Measurements from ENCODE around the gene MYBPC2.
"Not testable (repeated sequence)": the region's sequence is repeated elsewhere in the genome, so short reads cannot be mapped to it uniquely, and the experiment has no call there.

The MYBPC2 gene

GRCh38 chr19:50459067-50459456, 26.4 kb downstream of the MYBPC2 start:
- H3K4me1 ChIP-seq (ENCODE audit: control insufficient read depth, insufficient read depth, low read length), result no peaks in the 10 kb centered on the region
- no peak overlapping the region for H3K9ac ChIP-seq (ENCODE audit: low read length)
- H3K36me3 ChIP-seq (ENCODE audit: control insufficient read depth, insufficient read depth, low read length), result no peaks in the 10 kb centered on the region
- H3K4me3 ChIP-seq (ENCODE audit: low read length), result no peak overlapping the region
- H3K27me3 ChIP-seq (ENCODE audit: control insufficient read depth, insufficient read depth, low read length), result peaks cover 15% of the 10 kb centered on the region
- H3K27ac ChIP-seq (ENCODE audit: low read depth, low read length), result no peak overlapping the region

- H3K27ac ChIP-seq (ENCODE audit: low read depth, low read length), result no peak overlapping the region
- H3K36me3 ChIP-seq (ENCODE audit: control insufficient read depth, insufficient read depth, low read length), result no peaks in the 10 kb centered on the region
These were observed 26.9 kb downstream of the MYBPC2 start for GRCh38 chr19:50459638-50460037.

GRCh38 chr19:50460161-50460765, 27.6 kb downstream of the MYBPC2 start:
- Histone ChIP-seq H3K27ac (ENCODE audit: low read depth, low read length) (no peak overlapping the region), H3K27me3 (ENCODE audit: control insufficient read depth, insufficient read depth, low read length) (peaks cover 17% of the 10 kb centered on the region), H3K36me3 (ENCODE audit: control insufficient read depth, insufficient read depth, low read length) (no peaks in the 10 kb centered on the region)

More at GRCh38 chr19:50459638-50460037, 26.9 kb downstream of the MYBPC2 start:
- Histone ChIP-seq H3K9ac (ENCODE audit: low read length) (no peak overlapping the region), H3K4me3 (ENCODE audit: low read length) (no peak overlapping the region), H3K27me3 (ENCODE audit: control insufficient read depth, insufficient read depth, low read length) (peaks cover 17% of the 10 kb centered on the region), H3K4me1 (ENCODE audit: control insufficient read depth, insufficient read depth, low read length) (no peaks in the 10 kb centered on the region)

GRCh38 chr19:50461066-50461875, 28.6 kb downstream of the MYBPC2 start:
- Histone ChIP-seq H3K9ac (ENCODE audit: low read length) (no peak overlapping the region), H3K27me3 (ENCODE audit: control insufficient read depth, insufficient read depth, low read length) (peaks cover 17% of the 10 kb centered on the region), H3K27ac (ENCODE audit: low read depth, low read length) (no peak overlapping the region), H3K4me3 (ENCODE audit: low read length) (no peak overlapping the region), H3K4me1 (ENCODE audit: control insufficient read depth, insufficient read depth, low read length) (no peaks in the 10 kb centered on the region), H3K36me3 (ENCODE audit: control insufficient read depth, insufficient read depth, low read length) (no peaks in the 10 kb centered on the region)

More at GRCh38 chr19:50460161-50460765, 27.6 kb downstream of the MYBPC2 start:
- Histone ChIP-seq H3K9ac (ENCODE audit: low read length) (no peak overlapping the region), H3K4me1 (ENCODE audit: control insufficient read depth, insufficient read depth, low read length) (no peaks in the 10 kb centered on the region), H3K4me3 (ENCODE audit: low read length) (no peak overlapping the region)

GRCh38 chr19:50462970-50463369, 30.3 kb downstream of the MYBPC2 start:
- H3K27me3 ChIP-seq (ENCODE audit: control insufficient read depth, insufficient read depth, low read length), result peaks cover 15% of the 10 kb centered on the region

GRCh38 chr19:50464348-50464747, 31.7 kb downstream of the MYBPC2 start:
- Histone ChIP-seq H3K4me3 (ENCODE audit: low read length) (no peak overlapping the region), H3K27me3 (ENCODE audit: control insufficient read depth, insufficient read depth, low read length) (peaks cover 8% of the 10 kb centered on the region), H3K9ac (ENCODE audit: low read length) (no peak overlapping the region), H3K36me3 (ENCODE audit: control insufficient read depth, insufficient read depth, low read length) (no peaks in the 10 kb centered on the region), H3K27ac (ENCODE audit: low read depth, low read length) (no peak overlapping the region), H3K4me1 (ENCODE audit: control insufficient read depth, insufficient read depth, low read length) (no peaks in the 10 kb centered on the region)

More at GRCh38 chr19:50462970-50463369, 30.3 kb downstream of the MYBPC2 start:
- no peak overlapping the region for H3K4me3 ChIP-seq (ENCODE audit: low read length)
- no peak overlapping the region for H3K27ac ChIP-seq (ENCODE audit: low read depth, low read length)
- no peaks in the 10 kb centered on the region for H3K4me1 ChIP-seq (ENCODE audit: control insufficient read depth, insufficient read depth, low read length)
- no peak overlapping the region for H3K9ac ChIP-seq (ENCODE audit: low read length)
- H3K36me3 ChIP-seq (ENCODE audit: control insufficient read depth, insufficient read depth, low read length), result no peaks in the 10 kb centered on the region

- Histone ChIP-seq H3K4me3 (ENCODE audit: low read length) (no peak overlapping the region), H3K36me3 (ENCODE audit: control insufficient read depth, insufficient read depth, low read length) (no peaks in the 10 kb centered on the region), H3K9ac (ENCODE audit: low read length) (no peak overlapping the region), H3K27ac (ENCODE audit: low read depth, low read length) (no peak overlapping the region), H3K4me1 (ENCODE audit: control insufficient read depth, insufficient read depth, low read length) (no peaks in the 10 kb centered on the region), H3K27me3 (ENCODE audit: control insufficient read depth, insufficient read depth, low read length) (peaks cover 8% of the 10 kb centered on the region)
These were observed 32.3 kb downstream of the MYBPC2 start for GRCh38 chr19:50465000-50465399.

- Histone ChIP-seq H3K9ac (ENCODE audit: low read length) (no peak overlapping the region), H3K4me3 (ENCODE audit: low read length) (no peak overlapping the region), H3K27me3 (ENCODE audit: control insufficient read depth, insufficient read depth, low read length) (peaks cover 5% of the 10 kb centered on the region), H3K27ac (ENCODE audit: low read depth, low read length) (no peak overlapping the region), H3K4me1 (ENCODE audit: control insufficient read depth, insufficient read depth, low read length) (no peaks in the 10 kb centered on the region), H3K36me3 (ENCODE audit: control insufficient read depth, insufficient read depth, low read length) (no peaks in the 10 kb centered on the region)
These were observed 33.5 kb downstream of the MYBPC2 start for GRCh38 chr19:50465986-50466705.

- Histone ChIP-seq H3K27me3 (ENCODE audit: control insufficient read depth, insufficient read depth, low read length) (peaks cover 2% of the 10 kb centered on the region), H3K4me1 (ENCODE audit: control insufficient read depth, insufficient read depth, low read length) (no peaks in the 10 kb centered on the region), H3K36me3 (ENCODE audit: control insufficient read depth, insufficient read depth, low read length) (no peaks in the 10 kb centered on the region), H3K9ac (ENCODE audit: low read length) (no peak overlapping the region), H3K4me3 (ENCODE audit: low read length) (no peak overlapping the region), H3K27ac (ENCODE audit: low read depth, low read length) (no peak overlapping the region)
These were observed 34.0 kb downstream of the MYBPC2 start for GRCh38 chr19:50466706-50467039.

GRCh38 chr19:50467566-50467965, 34.9 kb downstream of the MYBPC2 start:
- H3K27me3 ChIP-seq (ENCODE audit: control insufficient read depth, insufficient read depth, low read length), result peaks cover 2% of the 10 kb centered on the region

GRCh38 chr19:50468818-50469217, 36.1 kb downstream of the MYBPC2 start:
- no peaks in the 10 kb centered on the region for H3K4me1 ChIP-seq (ENCODE audit: control insufficient read depth, insufficient read depth, low read length)

More at GRCh38 chr19:50467566-50467965, 34.9 kb downstream of the MYBPC2 start:
- no peak overlapping the region for H3K9ac ChIP-seq (ENCODE audit: low read length)
- no peak overlapping the region for H3K4me3 ChIP-seq (ENCODE audit: low read length)
- H3K4me1 ChIP-seq (ENCODE audit: control insufficient read depth, insufficient read depth, low read length), result no peaks in the 10 kb centered on the region
- no peaks in the 10 kb centered on the region for H3K36me3 ChIP-seq (ENCODE audit: control insufficient read depth, insufficient read depth, low read length)
- no peak overlapping the region for H3K27ac ChIP-seq (ENCODE audit: low read depth, low read length)

GRCh38 chr19:50473336-50473735, 40.6 kb downstream of the MYBPC2 start:
- not testable (repeated sequence) for H3K4me1 ChIP-seq (ENCODE audit: control insufficient read depth, insufficient read depth, low read length); H3K36me3 ChIP-seq (ENCODE audit: control insufficient read depth, insufficient read depth, low read length); H3K9ac ChIP-seq (ENCODE audit: low read length); H3K27me3 ChIP-seq (ENCODE audit: control insufficient read depth, insufficient read depth, low read length); H3K4me3 ChIP-seq (ENCODE audit: low read length); H3K27ac ChIP-seq (ENCODE audit: low read depth, low read length)

More at GRCh38 chr19:50468818-50469217, 36.1 kb downstream of the MYBPC2 start:
- H3K27me3 ChIP-seq (ENCODE audit: control insufficient read depth, insufficient read depth, low read length), result peaks cover 2% of the 10 kb centered on the region
- no peak overlapping the region for H3K27ac ChIP-seq (ENCODE audit: low read depth, low read length)
- no peaks in the 10 kb centered on the region for H3K36me3 ChIP-seq (ENCODE audit: control insufficient read depth, insufficient read depth, low read length)
- H3K9ac ChIP-seq (ENCODE audit: low read length), result no peak overlapping the region
- no peak overlapping the region for H3K4me3 ChIP-seq (ENCODE audit: low read length)

Data from rectal smooth muscle tissue (tissue), 1 donor.